C1 segment of cervical spinal cord (tissue), 14 donors: Measurements from ENCODE around the gene ZNF479.
"Not testable (repeated sequence)": the region's sequence is repeated elsewhere in the genome, so short reads cannot be mapped to it uniquely, and the experiment has no call there.

ENCODE experiments used
- DNase-seq, 14 donors: peaks; one replicate each; lab custom pipeline; 2025; lab: John Stamatoyannopoulos, UW

ZNF479 gene

DNA sequence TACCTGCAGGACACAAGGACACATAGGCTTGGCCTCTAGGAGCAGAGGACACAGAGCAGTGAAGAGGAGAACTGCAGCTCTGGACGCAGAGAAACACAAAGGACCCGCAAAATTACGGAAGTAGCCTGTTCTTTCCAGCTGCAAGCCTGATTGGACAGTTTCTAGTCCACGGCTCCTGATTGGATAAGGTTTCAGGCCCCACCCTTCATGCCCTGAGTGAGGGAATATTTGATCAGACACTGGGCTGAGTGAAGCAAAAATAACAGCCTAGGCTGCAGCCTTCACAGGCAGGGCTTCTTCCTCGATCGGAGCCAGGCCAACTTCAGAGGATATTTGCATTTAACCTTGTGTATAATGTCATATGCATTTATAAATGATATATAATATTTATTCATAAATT is at the start of gene ZNF479:
ZNF479 (minus strand) TSS at position 101 of the 400 bp plus-strand sequence. CDS start 112 bp downstream, outside the sequence.
- DNase-seq: not testable (repeated sequence)

DNA sequence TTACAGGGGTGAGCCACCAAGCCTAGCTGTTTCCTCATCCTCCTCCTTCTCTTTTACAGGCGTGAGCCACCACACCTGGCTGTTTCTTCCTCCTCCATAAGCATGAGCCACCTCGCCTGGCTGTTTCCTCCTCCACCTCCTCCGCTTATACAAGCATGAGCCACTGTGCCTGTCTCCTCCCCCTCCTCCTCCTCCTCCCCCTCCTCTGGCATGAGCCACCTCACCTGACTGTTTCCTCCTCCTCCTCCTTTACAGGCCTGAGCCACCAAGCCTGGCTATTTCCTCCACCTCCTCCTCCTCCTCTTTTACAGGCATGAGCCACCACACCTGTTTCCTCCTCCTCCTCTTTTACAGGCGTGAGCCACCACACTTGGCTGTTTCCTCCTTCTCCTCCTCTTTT is 49.8 kb upstream of the ZNF479 start:
- no peak for DNase-seq

DNA sequence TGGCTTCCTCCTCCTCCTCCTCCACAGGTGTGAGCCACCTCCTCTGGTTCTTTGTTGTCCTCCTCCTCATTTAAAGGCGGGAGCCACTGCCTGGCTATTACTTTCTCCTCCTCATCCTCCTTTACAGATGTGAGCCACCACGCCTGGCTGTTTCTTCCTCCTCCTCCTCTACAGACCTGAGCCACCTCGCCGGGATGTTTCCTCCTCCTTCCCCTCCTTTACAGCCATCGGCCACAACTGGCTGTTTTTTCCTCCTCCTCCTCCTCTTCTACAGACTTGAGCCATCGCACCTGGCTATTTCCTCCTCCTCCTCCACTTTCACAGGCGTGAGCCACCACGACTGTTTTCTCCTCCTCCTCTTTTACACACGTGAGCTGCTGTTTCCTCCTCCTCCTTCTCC is 49.0 kb upstream of the ZNF479 start:
- DNase-seq: no peak

DNA sequence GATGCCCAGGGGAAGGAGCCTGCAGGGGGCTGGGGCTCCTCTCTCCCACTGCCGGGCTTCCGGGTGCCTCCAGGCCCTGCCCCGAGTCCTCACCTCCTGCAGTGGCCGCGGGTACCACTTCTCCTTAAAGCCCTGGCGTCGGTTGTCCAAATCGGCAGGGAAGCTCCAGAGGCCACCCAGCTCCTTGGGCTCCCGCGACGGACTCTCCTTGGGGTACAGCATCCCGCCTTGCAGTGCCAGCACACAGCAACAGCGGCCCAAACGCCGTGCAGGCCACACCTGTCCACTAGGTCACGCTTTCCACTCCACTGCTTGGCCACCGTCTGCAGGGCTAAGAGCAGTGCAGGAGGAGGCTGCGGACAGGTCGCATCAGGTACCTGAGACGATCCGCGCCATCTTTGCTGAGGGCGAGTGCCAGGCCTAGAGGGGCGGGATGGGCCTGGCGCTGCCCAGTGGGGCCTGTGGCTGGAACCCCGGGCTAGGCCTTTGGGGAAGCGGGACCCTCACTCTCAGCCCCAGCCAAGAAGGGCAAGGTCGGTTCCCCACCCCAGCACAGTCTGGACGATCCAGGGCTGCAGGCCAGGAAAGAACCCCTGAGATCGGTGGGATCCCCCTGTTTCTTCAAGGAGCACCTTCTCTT is 47.7 kb upstream of the ZNF479 start:
- no peak for DNase-seq

DNA sequence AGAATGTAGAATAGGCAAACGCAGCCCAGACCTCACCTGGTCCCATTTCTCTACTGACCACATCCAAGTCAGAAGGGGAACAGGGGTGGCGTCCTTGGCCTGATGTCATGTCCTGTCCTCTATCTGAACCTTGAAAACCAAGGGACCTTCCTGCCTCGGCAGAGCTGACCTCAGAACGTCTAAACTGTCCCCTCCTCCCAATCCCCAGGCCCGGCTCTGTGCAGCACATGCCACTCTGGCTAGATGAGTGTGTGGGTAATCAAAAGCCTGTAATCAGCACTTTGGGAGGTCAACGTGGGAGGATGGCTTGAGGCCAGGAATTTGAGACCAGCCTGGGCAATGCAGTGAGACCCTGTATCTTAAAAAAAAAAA is 46.5 kb upstream of the ZNF479 start:
- DNase-seq: no peak

DNA sequence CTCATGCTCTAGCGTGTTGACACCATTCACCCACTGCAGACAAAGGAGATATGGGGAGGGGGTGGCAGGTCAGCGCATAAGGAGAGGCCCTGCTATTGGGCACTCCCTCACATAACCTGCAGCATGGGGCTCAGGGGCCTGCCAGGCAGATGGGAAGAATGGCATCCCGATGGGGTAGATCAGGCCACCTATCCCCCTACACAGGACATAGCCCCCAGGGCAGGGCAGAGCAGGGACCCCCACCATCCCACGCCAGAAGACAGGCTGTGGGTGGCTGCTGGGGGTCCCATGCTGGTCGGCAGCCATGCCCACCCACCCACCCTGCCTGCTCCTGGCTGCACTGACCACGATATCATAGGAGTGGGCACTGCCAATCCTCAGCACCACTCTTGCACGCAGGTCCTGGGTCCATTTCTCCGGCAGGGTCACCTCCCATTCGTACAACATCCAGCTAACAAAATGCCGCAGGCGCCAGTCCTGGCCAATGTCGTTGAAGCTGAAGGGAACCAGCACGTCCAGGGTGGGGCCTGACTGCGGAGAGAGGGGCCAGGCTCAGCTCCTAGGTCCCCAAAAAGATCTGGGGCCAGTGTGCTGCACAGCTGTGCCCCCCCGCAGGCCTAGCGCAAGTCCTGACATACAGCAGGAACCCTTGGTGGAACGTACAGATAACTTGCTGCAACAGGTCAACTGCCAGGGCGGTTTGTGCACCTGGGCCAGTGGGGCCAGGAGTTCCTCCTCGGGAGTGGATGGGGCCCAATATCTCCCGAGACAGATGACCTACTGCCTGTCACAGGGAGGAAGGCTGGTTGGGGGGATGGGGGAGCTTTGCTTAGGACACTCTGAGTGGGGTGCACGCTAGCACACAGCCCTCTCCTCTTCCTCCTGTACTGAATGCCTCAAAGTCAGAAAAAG is 45.9 kb upstream of the ZNF479 start:
- no peak for DNase-seq

DNA sequence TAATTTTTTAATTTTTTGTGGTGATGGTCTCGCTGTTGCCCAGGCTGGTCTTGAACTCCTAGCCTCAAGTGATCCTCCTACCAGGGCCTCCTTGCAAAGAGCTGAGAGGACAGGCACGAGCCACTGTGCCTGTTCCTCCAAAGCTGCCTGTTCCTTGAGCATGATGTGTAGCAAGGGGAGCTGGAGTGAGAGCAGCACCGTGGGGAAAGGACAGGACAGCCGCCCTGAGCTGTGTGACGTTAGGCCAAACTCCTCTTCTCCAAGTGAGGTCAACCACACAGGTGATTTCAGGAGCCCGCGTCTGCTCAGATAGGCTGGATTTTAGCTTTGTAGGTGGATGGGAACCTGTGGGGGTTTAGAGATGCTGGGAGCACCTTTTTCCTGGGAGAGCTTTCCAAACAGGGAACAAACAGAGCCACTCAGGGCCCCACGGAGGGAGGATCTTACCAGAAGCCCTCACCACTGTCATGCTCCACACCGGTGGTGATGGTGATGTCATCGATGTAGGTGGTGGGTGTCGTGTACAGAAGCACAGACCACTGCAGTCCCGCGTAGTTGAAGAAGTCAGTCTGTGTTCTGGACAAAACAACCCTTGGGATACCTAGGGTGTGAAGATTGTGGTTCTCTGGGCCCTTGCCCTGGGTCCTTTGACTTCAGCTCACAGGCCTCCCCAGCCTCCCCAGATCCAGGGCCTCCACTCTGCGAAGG is 44.8 kb upstream of the ZNF479 start:
- no peak for DNase-seq

DNA sequence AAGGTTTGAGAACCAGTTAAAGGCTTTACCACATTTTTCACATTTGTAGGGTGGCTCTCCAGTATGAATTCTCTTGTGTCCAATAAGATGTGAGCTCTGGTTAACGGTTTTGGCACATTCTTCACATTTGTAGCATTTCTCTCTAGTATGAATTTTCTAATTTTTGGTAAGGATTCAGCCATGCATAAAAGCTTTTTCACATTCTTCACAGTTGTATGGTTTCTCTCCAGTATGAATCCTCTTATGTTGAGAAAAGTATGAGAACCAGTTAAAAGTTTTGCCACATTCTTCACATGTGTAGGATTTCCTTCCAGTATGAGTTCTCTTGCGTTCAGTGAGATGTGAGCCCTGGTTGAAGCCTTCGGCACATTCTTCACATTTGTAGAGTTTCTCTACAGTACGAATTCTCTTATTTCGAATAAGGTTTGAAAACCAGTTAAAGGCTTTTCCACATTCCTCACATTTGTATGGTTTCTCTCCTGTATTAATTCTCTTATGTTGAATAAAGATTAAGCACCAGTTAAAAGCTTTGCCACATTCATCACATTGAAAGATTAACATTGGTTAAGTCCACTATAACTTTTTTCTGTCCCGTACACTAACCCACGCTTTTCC is 33.2 kb upstream of the ZNF479 start:
- no peak for DNase-seq

DNA sequence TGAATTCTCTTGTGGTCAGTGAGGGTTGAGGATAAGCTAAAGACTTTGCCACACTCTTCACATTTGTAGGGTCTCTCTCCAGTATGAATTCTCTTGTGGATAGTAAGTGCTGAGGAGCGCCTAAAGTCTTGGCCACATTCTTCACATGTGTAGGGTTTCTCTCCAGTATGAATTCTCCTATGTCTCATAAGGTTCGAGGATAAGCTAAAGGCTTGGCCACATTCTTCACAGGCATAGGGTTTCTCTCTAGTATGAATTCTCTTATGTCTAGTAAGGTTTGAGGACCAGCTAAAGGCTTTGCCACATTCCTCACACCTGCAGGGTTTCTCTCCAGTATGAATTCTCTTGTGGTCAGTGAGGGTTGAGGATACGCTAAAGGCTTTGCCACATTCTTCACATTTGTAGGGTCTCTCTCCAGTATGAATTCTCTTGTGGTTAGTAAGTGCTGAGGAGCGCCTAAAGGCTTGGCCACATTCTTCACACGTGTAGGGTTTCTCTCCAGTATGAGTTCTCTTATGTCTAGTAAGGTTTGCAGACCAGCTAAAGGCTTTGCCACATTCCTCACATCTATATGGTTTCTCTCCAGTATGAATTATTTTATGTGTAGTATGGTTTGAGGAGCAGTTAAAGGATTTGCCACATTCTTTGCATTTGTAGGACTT is 12.0 kb downstream of the ZNF479 start:
- not testable (repeated sequence) for DNase-seq
